Endometrial microvascular endothelial cells (primary cell): Measurements from ENCODE around the gene CDKL4. TPM values are rescaled to one million over a fixed set of nuclear protein-coding genes. Genes with fewer than 3 reads are reported as not detected.
"Not testable (repeated sequence)": the region's sequence is repeated elsewhere in the genome, so short reads cannot be mapped to it uniquely, and the experiment has no call there.

Source experiments
- in situ Hi-C: cut with HindIII; loops from 2 replicates; pipeline ENCODE4 v1.10.0; 2017; ENCODE audit warnings: low sequenced_read_pairs, low pct_unique_long_range_greater_than_20kb; ENCODE audit errors: inconsistent ontology term
- total RNA-seq: library from RNA; depleted of rRNA; stranded (reverse); fragments of >200 nt; gene quantifications from one replicate; pipeline ENCODE4 v1.2.3, GENCODE V29; 2015; ENCODE audit errors: inconsistent ontology term

CDKL4 gene
- total RNA-seq, 1 donor from 2014 or later: not detected

DNA sequence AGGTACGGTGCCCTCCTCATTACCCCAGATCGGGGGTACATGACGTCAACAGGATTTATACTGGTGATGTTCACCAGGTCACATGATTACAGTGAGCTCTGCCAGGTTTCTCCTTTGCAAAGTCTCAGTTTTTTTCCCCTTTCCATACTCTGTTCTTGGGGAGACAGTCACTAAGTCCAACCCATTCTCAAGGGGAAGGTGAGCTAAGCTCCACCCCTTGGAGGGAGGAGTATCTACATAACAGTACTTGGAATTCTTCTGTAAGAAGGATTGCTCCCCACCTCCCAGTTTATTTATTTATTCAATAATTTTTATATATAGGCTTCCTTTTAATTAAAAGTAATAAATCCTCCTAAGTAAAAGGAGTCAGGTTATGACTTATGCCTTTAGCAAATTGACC, 88.8 kb downstream of the CDKL4 start:
- in situ Hi-C loops: no loop called here

DNA sequence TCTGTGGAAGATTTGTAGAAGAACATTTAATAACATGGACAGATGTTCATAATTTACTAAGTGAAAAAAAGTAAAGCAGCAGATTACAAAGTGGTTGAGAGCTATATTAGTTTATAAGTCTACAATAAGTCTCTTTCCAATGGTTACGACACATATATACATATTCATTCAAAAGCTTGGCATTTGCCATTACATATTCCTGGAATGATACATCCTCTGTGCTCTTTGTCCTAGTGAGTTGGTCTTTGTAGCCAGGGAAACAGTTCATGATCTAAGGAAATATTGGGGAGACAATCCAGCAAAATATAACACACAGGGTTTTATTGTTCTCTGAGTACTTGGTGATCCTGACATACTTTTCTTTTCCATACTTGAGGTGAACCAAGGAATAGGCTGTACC, 90.5 kb downstream of the CDKL4 start:
- in situ Hi-C loops: no loop called here

GRCh38 chr2:39152504-39152903, 91.3 kb downstream of the CDKL4 start:
- in situ Hi-C loops: no loop called here

DNA sequence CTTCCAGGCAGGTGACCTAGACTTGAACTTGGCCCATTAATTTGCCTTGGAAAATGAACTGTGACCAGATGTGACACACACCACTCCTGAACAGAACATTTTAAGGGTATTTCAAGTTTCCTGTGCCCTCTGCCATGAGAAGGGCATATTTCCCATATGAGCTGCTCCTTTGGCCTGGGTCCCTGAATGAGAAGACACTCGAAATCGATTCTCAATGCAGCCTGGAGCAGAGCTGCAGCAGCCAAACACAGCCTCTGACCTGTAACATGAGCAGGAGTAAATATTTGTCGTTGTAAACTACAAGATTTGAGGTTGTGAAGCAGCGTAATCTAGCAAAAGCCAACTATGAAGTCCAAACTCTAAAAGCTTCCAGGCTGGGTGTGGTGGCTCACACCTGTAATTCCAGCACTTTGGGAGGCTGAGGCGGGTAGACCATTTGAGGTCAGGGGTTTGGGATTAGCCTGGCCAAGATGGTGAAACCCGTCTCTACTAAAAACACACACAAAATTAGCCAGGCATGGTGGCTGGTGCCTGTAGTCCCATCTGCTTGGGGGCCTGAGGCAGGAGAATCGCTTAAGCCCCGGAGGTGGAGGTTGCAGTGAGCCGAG, 92.8 kb downstream of the CDKL4 start:
- in situ Hi-C loops: no loop called here

GRCh38 chr2:39150102-39150562, 93.6 kb downstream of the CDKL4 start:
- in situ Hi-C loops: no loop called here

DNA sequence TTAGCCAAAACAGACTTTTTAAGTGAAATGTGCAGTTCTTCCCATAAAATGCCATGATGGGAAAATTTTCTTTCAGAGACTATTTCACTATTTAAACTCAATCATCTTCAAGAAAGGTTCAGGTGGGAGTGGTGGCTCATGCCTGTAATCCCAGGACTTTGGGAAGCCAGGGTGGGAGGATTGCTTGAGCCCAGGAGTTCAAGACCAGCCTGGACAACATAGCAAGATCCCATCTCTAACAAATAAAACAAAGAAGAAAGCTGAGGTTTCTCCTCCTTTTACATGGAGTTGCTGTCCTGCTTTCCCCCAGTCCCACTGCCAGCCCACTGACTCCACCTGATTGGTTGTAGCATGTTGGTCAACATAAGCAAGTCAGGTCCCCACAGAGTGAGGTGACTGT, 97.1 kb downstream of the CDKL4 start:
- in situ Hi-C loops: no loop called here

GRCh38 chr2:39145906-39146421, 97.8 kb downstream of the CDKL4 start:
- in situ Hi-C loops: no loop called here

DNA sequence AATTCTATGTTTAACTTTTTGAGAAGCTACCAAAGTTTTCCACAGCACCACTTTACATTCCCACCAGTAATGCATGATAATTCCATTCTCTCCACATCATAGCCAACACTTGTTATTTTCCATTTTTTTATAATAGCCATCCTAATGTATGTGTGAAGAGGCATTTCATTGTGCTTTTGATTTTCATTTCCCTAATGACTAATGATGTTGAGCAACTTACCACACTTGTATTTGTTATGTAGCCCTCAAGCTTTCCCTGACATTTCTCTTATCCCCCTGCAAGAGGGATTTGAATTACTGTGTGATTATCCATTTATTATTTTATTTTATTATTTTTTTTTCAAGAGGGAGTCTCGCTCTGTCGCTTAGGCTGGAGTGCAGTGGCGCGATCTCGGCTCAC, 99.4 kb downstream of the CDKL4 start:
- in situ Hi-C loops: no loop called here

GRCh38 chr2:39142904-39143605, 100.7 kb downstream of the CDKL4 start:
- in situ Hi-C loops: no loop called here

GRCh38 chr2:39141334-39142271, 102.2 kb downstream of the CDKL4 start:
- in situ Hi-C loops: no loop called here

- in situ Hi-C loops: not testable (repeated sequence)
Observed at GRCh38 chr2:39140948-39141333, 102.8 kb downstream of the CDKL4 start.

GRCh38 chr2:39140322-39140847, 103.4 kb downstream of the CDKL4 start:
- in situ Hi-C loops: no loop called here

DNA sequence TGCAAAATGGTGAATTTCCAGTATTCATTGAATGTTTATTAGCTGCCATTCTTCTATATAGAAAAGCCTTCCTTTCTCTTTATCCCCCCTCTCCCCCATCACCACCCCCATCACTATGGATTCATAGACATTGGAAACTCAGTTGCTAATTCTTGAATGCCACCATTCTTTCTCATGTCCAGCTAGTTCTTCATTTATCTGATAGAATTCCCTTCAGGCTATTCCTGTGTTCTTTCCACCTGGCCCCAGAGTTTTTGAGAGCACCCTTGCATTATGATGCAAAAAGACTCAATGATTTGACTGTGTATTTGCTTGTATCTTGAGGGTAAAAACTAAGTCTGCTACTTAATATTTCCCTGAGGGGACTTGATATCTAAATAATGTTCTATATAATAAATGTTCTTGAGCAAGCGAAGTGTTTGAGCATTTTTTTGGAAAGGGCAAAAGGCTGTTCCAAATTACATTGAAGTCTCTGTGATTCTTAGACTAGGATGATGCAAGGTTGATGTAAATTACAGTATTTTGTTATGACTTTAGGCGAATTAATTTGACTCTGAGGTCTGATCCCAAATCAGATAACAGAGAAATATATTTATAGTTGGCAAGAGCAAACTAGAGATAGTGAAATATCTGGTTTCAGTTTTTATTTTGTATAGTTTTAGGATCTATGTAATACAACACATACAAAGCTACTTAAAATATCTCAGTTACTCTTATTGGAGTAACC, 104.1 kb downstream of the CDKL4 start:
- in situ Hi-C loops: no loop called here

- in situ Hi-C loops: no loop called here
Observed at GRCh38 chr2:39138837-39139211, 104.9 kb downstream of the CDKL4 start.

DNA sequence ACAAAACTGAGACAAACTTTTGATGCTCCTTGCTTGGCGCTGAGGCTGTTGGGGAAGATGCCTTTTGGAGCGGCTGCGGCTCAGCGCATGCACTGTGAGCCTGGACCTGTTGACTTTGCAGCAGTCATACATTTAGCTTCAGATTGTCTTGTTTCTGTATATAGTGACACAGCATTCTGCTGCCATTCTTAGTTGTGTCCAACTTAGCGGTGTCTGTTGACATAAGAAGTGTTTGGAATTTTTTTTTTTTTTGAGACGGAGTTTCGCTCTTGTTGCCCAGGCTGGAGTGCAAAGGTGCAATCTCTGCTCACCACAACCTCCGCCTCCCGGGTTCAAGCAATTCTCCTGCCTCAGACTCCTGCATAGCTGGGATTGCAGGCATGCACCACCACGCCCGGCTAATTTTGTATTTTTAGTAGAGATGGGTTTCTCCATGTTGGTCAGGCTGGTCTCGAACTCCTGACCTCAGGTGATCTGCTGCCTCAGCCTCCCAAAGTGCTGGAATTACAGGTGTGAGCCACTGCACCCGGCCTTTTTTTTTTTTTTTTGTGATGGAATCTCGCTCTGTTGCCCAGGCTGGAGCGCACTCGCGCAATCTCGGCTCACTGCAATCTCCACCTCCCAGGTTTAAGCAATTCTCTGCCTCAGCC, 105.5 kb downstream of the CDKL4 start:
- in situ Hi-C loops: not testable (repeated sequence)

DNA sequence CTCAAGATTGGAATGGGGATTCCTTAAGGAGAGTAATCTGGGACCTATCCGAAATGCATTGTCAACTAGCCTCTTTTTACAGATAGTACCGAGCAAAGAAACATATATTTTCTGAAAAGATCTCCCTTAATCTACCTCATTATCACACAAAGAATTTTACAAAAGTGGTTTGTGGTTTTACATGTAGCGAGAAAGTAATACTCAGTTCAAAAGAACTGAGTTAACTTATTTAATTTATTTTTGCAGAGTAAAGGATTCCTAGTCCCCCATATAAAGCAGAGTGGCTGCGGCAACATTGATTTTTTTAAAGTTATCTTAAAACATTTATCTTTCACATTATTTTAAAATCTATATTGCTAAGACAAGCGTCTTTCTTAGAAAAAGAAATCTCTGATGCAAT, 107.0 kb downstream of the CDKL4 start:
- in situ Hi-C loops: no loop called here

GRCh38 chr2:39135690-39136259, 108.0 kb downstream of the CDKL4 start:
- in situ Hi-C loops: no loop called here
